Measurements from ENCODE around the gene SDSL.

The SDSL gene

GRCh38 chr12:113440947-113441782 is 19.0 kb downstream of the SDSL start:
- DNase-seq (ENCODE audit: low spot score) = no peak
- no peak for TF ChIP-seq CTCF (IDR thresholded peaks at IDR 0.05; ENCODE audit: extremely low read depth, missing control alignments)

- no peak for TF ChIP-seq CTCF (IDR thresholded peaks at IDR 0.05; ENCODE audit: extremely low read depth, missing control alignments)
Measured at GRCh38 chr12:113443030-113443539, 20.9 kb downstream of the SDSL start.

GRCh38 chr12:113445544-113446171 is 23.5 kb downstream of the SDSL start:
- no peak for DNase-seq (ENCODE audit: low spot score)
- no peak for TF ChIP-seq CTCF (IDR thresholded peaks at IDR 0.05; ENCODE audit: extremely low read depth, missing control alignments)

More at GRCh38 chr12:113443030-113443539, 20.9 kb downstream of the SDSL start:
- no peak for DNase-seq (ENCODE audit: low spot score)

- TF ChIP-seq CTCF (IDR thresholded peaks at IDR 0.05; ENCODE audit: extremely low read depth, missing control alignments) = no peak
- DNase-seq (ENCODE audit: low spot score) = no peak
Measured at GRCh38 chr12:113448873-113449272, 26.7 kb downstream of the SDSL start.

GRCh38 chr12:113449299-113449698 is 27.1 kb downstream of the SDSL start:
- no peak for TF ChIP-seq CTCF (IDR thresholded peaks at IDR 0.05; ENCODE audit: extremely low read depth, missing control alignments)

GRCh38 chr12:113449839-113450238 is 27.7 kb downstream of the SDSL start:
- no peak for DNase-seq (ENCODE audit: low spot score)
- TF ChIP-seq CTCF (IDR thresholded peaks at IDR 0.05; ENCODE audit: extremely low read depth, missing control alignments) = no peak

More at GRCh38 chr12:113449299-113449698, 27.1 kb downstream of the SDSL start:
- DNase-seq (ENCODE audit: low spot score) = no peak

GRCh38 chr12:113452458-113452857 is 30.3 kb downstream of the SDSL start:
- DNase-seq (ENCODE audit: low spot score) = no peak
- TF ChIP-seq CTCF (IDR thresholded peaks at IDR 0.05; ENCODE audit: extremely low read depth, missing control alignments) = no peak

Data from GM20000 (cell line).